ENCODE data around the gene ZSWIM1.

The ZSWIM1 gene

DNA sequence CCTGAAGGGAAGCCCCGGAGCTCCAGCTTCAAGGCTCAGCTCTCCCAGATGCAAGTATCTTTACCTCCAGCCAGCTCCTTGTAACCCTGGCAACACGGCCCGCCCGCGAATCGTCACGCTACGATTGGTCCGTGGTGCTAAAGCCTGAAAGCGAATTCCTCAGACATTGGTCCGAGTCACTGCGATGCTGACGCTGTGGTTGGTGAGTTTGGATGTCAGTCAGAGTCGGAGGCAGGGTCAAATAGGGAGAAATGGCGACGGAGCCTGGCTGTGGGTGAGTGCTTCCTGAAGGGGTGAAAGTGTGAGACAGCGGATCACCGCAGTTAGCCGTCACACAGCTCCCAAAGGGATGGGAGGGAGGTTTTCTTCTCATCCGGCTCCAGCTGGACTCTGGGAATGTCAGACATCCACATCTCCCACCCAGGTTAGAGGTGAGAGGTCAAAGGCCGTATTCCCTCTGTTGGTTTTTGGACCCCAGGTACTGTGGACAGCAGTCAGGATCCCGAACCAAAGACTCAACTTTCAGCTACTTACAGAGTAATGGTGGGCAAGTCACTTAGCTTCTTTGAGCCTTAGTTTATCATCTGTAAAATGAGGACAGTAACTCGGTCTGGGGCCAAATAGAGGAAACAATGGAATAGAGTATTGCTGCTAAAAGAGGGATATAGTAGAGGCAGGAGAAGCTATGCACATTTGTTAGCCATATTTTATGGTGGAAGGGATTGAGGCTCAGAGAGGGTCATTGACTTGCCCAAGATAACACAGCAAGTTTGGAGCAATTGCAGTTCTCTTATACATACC is at the start of gene ZSWIM1:
Gene ZSWIM1, plus strand, starts transcription at position 240 of the 801 bp plus-strand sequence. CDS start 1,366 bp downstream, outside the sequence.
- peak within 1 kb of the TSS; percentile 96 for H3K9ac ChIP-seq (ENCODE audit: low read length)
- no peaks in the 10 kb centered on the region for H3K27me3 ChIP-seq (ENCODE audit: control insufficient read depth, insufficient read depth, low read length)
- H3K4me3 ChIP-seq (ENCODE audit: low read length) = peak within 1 kb of the TSS; percentile 97
- H3K4me1 ChIP-seq (ENCODE audit: control insufficient read depth, insufficient read depth, low read length) = peaks cover 6% of the 10 kb centered on the region
- H3K27ac ChIP-seq (ENCODE audit: low read depth, low read length) = peak within 1 kb of the TSS; percentile 92
- peaks cover 14% of the 10 kb centered on the region for H3K36me3 ChIP-seq (ENCODE audit: control insufficient read depth, insufficient read depth, low read length)

DNA sequence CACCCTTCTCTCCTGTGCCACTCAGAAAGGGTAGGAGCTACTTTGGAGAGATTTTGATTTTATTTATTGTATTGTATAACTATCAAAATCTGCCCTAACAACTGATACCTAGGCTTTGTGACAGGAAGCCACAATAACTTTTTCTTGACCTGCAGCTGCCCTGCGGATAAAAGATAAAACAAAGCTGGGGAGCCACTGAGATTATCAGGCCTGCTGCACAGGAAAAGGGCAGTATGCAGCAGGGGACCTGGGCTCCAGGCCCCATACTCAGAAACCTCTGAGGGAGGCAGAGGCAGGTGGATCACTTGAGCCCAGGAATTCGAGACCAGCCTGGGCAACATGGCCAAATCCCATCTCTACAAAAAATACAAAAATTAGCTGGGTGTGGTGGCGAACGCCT is 48.4 kb upstream of the ZSWIM1 start:
- peak overlapping the region; percentile 81 for H3K27ac ChIP-seq (ENCODE audit: low read depth, low read length)
- no peaks in the 10 kb centered on the region for H3K36me3 ChIP-seq (ENCODE audit: control insufficient read depth, insufficient read depth, low read length)
- peaks cover 19% of the 10 kb centered on the region for H3K4me1 ChIP-seq (ENCODE audit: control insufficient read depth, insufficient read depth, low read length)
- no peak overlapping the region for H3K4me3 ChIP-seq (ENCODE audit: low read length)
- no peaks in the 10 kb centered on the region for H3K27me3 ChIP-seq (ENCODE audit: control insufficient read depth, insufficient read depth, low read length)
- H3K9ac ChIP-seq (ENCODE audit: low read length) = no peak overlapping the region

DNA sequence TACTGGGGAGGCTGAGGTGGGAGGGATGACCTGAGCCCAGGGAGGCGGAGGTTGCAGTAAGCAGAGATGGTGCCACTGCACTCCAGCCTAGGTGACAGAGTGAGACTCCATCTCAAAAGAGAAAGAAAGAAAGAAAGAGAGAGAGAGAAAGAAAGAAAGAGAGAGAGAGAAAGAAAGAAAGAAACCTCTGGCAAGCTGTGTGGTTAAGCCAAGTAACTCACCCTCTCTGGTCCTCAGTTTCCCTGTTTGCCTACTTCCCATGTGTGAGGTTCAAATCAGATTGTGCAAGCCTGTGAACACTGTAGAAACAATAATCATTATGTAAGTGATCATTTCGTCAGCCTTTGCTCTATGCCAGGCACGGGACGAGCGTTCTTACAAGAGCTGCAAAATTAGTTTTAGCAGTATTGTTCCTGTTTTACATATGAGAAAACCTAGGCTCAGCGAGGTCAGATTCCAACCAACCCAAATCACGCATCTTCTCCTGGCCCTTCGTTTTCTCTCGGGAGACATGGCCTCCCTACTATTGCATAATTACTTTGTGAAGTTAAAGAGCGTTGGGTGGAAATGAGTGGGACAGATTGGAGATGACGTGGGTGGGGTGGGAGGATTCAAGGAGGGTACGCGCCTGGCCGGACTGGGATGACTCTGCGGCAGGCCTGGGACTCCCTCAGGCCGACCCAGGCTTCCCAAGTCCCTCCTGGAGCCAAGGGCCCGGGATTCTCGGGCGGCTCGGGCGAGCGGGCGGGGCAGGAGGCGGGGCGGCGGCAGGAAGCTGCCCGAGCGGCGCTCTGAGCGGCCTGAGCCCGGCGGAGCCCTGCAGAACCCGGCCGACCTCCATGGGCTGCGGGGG is 47.8 kb upstream of the ZSWIM1 start, which contains the start of gene SNX21:
Gene SNX21, plus strand, starts transcription at position 770 of the 853 bp plus-strand sequence. CDS start 121 bp downstream, outside the sequence.
- Histone ChIP-seq H3K4me1 (ENCODE audit: control insufficient read depth, insufficient read depth, low read length) (peaks cover 19% of the 10 kb centered on the region), H3K27ac (ENCODE audit: low read depth, low read length) (peak within 1 kb of the TSS; percentile 81), H3K36me3 (ENCODE audit: control insufficient read depth, insufficient read depth, low read length) (no peaks in the 10 kb centered on the region), H3K4me3 (ENCODE audit: low read length) (peak within 1 kb of the TSS; percentile 95), H3K27me3 (ENCODE audit: control insufficient read depth, insufficient read depth, low read length) (no peaks in the 10 kb centered on the region), H3K9ac (ENCODE audit: low read length) (peak within 1 kb of the TSS; percentile 89)

DNA sequence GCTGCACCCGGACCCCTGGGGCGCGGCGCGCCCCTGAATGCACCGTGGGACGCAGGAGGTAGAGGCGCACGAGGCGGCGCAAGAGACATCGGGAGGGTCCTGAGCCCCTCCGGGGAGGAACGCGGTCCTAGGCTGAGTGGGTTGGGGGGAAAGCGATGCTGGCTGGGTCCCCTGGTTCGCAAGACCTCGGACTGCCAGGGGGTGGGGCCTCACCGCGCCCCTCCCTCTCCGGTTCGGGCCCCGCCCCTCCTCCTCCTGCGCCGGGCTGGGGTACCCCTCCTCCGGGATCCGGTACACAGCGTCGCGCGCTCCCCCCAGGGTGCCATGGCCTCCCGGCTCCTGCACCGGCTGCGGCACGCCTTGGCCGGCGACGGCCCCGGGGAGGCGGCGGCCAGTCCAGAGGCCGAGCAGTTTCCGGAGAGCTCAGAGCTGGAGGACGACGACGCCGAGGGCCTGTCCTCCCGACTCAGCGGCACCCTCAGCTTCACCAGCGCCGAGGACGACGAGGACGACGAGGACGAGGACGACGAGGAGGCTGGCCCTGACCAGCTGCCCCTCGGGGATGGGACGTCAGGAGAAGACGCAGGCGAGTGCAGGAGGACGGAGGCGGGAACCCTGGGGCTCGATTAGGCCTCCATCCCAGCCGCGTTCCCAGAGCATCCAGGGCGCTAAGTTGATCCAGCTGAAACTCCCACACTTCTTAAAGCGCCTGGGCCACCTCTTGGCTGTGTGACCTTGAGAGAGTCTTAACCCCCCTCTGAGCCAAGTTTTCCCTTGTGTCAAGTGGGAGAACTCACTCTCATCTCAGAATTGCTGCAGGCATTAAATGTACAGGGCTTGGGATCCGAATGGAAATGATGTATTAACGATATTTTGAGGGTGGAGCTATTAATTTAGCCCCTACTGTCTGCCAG is 46.9 kb upstream of the ZSWIM1 start:
- H3K27me3 ChIP-seq (ENCODE audit: control insufficient read depth, insufficient read depth, low read length) = no peaks in the 10 kb centered on the region
- H3K9ac ChIP-seq (ENCODE audit: low read length) = peak overlapping the region; percentile 89
- H3K4me1 ChIP-seq (ENCODE audit: control insufficient read depth, insufficient read depth, low read length) = peaks cover 19% of the 10 kb centered on the region
- H3K4me3 ChIP-seq (ENCODE audit: low read length) = peak overlapping the region; percentile 95
- peak overlapping the region; percentile 81 for H3K27ac ChIP-seq (ENCODE audit: low read depth, low read length)
- no peaks in the 10 kb centered on the region for H3K36me3 ChIP-seq (ENCODE audit: control insufficient read depth, insufficient read depth, low read length)

DNA sequence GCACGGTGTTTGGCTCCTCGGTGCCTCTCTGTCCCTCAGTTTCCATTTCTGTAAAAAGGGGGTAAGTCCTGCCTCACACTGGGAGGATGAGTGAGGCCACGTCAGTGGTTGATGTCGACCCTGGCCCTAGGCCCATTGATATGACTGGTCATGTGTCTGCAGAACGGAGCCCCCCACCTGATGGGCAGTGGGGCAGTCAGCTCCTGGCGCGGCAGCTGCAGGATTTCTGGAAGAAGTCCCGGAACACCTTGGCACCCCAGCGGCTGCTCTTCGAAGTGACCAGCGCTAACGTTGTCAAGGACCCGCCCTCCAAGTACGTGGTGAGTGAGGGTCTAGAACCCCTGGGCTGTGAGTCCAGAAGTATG is 46.2 kb upstream of the ZSWIM1 start:
- Histone ChIP-seq H3K36me3 (ENCODE audit: control insufficient read depth, insufficient read depth, low read length) (no peaks in the 10 kb centered on the region), H3K27ac (ENCODE audit: low read depth, low read length) (peak overlapping the region; percentile 81), H3K4me3 (ENCODE audit: low read length) (peak overlapping the region; percentile 95), H3K9ac (ENCODE audit: low read length) (peak overlapping the region; percentile 89), H3K4me1 (ENCODE audit: control insufficient read depth, insufficient read depth, low read length) (peaks cover 19% of the 10 kb centered on the region), H3K27me3 (ENCODE audit: control insufficient read depth, insufficient read depth, low read length) (no peaks in the 10 kb centered on the region)

DNA sequence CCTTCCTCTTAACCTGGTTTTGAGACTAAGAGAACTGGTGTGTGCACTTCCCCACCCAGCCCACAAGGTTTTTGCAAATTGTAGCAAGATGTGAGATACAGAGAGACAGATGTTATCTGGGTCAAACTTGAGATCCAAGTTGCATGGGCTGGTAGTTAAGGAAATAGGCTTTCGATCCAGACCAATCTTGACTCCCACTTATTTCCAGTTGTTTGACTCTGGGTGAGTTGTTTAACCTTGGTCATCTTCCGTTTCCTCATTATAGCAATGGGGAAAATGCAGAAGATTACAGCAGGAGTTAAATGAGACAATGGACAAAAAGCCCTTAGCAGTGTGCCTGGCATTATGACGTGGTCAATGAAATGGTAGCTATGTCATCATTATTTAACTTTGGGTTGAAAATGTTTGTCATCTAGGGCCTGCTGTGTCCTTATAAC is 45.7 kb upstream of the ZSWIM1 start:
- no peak overlapping the region for H3K9ac ChIP-seq (ENCODE audit: low read length)

DNA sequence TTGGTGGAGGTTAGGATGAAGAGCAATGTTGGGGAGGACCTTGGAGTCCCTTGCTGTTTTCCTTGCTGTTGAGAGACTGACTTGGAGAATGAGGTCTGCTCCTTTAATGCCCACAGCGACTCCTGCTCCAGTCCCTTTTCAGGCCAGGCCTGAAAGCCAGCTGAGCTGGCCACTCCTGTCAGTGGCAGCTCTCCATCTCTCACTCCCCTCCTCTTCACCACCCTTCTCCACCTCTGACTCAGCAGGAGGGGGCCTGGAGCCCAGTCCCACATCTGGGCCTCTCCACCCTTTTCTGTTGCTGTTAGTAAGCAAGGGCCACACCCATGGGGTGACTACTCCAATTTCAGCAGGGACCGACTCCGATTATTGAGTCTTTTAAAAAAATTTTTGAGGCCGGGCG is 45.2 kb upstream of the ZSWIM1 start:
- Histone ChIP-seq H3K27ac (ENCODE audit: low read depth, low read length) (peak overlapping the region; percentile 81), H3K4me3 (ENCODE audit: low read length) (peak overlapping the region; percentile 23), H3K9ac (ENCODE audit: low read length) (no peak overlapping the region)

More for the DNA sequence above, 45.7 kb upstream of the ZSWIM1 start:
- Histone ChIP-seq H3K27me3 (ENCODE audit: control insufficient read depth, insufficient read depth, low read length) (no peaks in the 10 kb centered on the region), H3K27ac (ENCODE audit: low read depth, low read length) (peak overlapping the region; percentile 81), H3K4me1 (ENCODE audit: control insufficient read depth, insufficient read depth, low read length) (peaks cover 19% of the 10 kb centered on the region), H3K4me3 (ENCODE audit: low read length) (peak overlapping the region; percentile 95), H3K36me3 (ENCODE audit: control insufficient read depth, insufficient read depth, low read length) (no peaks in the 10 kb centered on the region)

DNA sequence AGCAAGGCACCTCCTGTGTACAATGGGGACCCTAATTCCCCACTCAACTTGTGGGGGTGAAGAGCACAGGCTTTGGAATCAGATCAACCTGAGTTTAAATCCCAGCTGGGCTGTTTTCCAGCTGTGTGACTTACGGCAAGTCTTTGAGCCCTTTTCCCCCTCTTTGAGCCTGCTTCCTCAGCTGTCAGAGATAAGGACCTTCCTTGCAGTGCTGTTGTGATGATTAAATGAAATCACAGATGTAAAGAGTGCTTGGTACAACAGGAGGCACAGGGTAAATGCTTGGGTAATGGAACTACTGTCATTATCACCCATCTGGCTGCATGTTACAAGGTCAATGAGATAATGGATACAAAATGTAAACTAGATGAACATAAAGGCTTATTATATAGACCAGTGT is 44.2 kb upstream of the ZSWIM1 start:
- Histone ChIP-seq H3K27ac (ENCODE audit: low read depth, low read length) (no peak overlapping the region), H3K4me3 (ENCODE audit: low read length) (no peak overlapping the region), H3K36me3 (ENCODE audit: control insufficient read depth, insufficient read depth, low read length) (peaks cover 6% of the 10 kb centered on the region)

More for the DNA sequence above, 45.2 kb upstream of the ZSWIM1 start:
- Histone ChIP-seq H3K27me3 (ENCODE audit: control insufficient read depth, insufficient read depth, low read length) (no peaks in the 10 kb centered on the region), H3K4me1 (ENCODE audit: control insufficient read depth, insufficient read depth, low read length) (peaks cover 19% of the 10 kb centered on the region), H3K36me3 (ENCODE audit: control insufficient read depth, insufficient read depth, low read length) (no peaks in the 10 kb centered on the region)

DNA sequence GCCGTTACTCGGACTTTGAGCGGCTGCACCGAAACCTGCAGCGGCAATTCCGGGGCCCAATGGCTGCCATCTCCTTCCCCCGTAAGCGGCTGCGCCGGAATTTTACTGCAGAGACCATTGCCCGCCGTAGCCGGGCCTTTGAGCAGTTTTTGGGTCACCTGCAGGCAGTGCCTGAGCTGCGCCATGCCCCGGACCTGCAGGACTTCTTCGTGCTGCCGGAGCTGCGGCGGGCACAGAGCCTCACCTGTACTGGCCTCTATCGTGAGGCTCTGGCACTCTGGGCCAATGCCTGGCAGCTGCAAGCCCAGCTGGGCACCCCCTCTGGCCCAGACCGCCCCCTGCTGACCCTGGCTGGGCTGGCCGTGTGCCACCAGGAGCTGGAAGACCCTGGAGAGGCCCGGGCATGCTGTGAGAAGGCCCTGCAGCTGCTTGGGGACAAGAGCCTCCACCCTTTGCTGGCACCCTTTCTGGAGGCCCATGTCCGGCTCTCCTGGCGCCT is 40.3 kb upstream of the ZSWIM1 start:
- H3K4me1 ChIP-seq (ENCODE audit: control insufficient read depth, insufficient read depth, low read length) = peaks cover 24% of the 10 kb centered on the region
- no peak overlapping the region for H3K9ac ChIP-seq (ENCODE audit: low read length)
- H3K36me3 ChIP-seq (ENCODE audit: control insufficient read depth, insufficient read depth, low read length) = peaks cover 29% of the 10 kb centered on the region
- H3K27ac ChIP-seq (ENCODE audit: low read depth, low read length) = no peak overlapping the region
- no peaks in the 10 kb centered on the region for H3K27me3 ChIP-seq (ENCODE audit: control insufficient read depth, insufficient read depth, low read length)
- no peak overlapping the region for H3K4me3 ChIP-seq (ENCODE audit: low read length)

More for the DNA sequence above, 44.2 kb upstream of the ZSWIM1 start:
- no peak overlapping the region for H3K9ac ChIP-seq (ENCODE audit: low read length)
- peaks cover 20% of the 10 kb centered on the region for H3K4me1 ChIP-seq (ENCODE audit: control insufficient read depth, insufficient read depth, low read length)
- H3K27me3 ChIP-seq (ENCODE audit: control insufficient read depth, insufficient read depth, low read length) = no peaks in the 10 kb centered on the region

DNA sequence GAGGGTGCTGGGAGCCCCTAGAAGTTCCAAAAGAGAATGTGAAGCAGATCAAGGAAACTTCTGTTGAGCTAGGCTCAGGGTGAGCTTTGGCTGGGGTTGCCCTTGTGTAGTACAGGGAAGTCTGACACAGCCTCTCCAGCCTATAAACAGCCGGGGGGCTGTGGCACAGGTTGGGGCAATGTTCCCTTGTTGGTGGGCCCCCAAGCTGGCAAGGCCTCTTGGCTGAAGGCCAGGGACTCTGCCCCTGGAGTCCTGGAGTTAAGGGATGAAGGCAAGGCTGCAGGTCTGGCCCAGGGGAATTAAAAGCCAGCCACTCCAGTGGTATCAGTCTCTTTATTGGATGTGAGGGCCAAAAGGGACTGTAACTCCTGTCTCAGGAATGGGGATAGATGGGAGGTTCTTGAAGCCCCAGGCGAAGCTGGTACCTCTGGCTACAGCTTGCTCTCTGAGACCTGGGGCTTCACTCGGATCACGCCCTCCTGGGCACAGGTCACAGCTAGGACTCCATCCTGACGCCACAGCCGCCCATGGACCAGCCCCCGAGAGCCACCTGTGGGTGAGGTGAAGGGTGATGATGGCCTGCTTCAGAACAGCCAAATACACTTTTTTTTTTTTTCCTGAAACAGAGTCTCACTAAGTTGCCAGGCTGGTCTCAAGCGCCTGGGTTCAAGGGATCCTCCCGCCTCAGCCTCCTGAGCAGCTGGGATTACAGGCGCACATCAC is 39.5 kb upstream of the ZSWIM1 start:
- H3K27me3 ChIP-seq (ENCODE audit: control insufficient read depth, insufficient read depth, low read length) = no peaks in the 10 kb centered on the region
- no peak overlapping the region for H3K9ac ChIP-seq (ENCODE audit: low read length)
- peak overlapping the region; percentile 70 for H3K27ac ChIP-seq (ENCODE audit: low read depth, low read length)
- no peak overlapping the region for H3K4me3 ChIP-seq (ENCODE audit: low read length)
- peaks cover 21% of the 10 kb centered on the region for H3K4me1 ChIP-seq (ENCODE audit: control insufficient read depth, insufficient read depth, low read length)
- H3K36me3 ChIP-seq (ENCODE audit: control insufficient read depth, insufficient read depth, low read length) = peaks cover 29% of the 10 kb centered on the region

DNA sequence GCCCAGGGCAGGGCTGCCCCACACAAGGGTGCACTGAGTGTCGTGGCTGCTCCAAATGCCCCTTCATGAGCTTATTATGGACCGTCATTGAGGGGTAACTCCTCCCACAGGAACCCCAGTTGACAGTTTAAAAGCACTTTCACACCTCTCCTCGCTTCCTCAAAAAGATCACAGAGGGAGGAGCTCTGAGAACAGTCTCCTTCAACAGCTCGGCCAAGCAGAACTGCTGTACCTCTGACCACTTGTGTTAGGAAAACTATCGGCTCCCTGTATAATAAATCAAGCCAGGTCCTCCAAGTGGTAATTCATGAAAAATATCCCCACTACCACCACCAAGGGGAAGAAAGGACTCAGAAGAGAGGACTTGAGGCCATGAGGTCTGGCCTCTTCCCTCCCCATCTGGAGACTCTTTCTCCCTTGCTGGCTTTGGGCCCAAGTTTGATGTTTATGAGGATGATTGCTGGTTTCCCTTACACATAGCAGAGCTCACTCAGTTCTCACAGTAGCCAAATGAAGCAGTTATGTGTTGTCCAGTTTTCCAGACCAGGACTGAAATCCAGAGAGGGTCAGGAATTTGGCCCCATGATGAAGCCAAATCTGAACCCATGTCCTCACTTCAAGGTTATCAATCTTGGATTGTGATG is 38.7 kb upstream of the ZSWIM1 start:
- peak overlapping the region; percentile 70 for H3K27ac ChIP-seq (ENCODE audit: low read depth, low read length)

More for the DNA sequence above, 38.7 kb upstream of the ZSWIM1 start:
- Histone ChIP-seq H3K9ac (ENCODE audit: low read length) (no peak overlapping the region), H3K36me3 (ENCODE audit: control insufficient read depth, insufficient read depth, low read length) (peaks cover 29% of the 10 kb centered on the region), H3K27me3 (ENCODE audit: control insufficient read depth, insufficient read depth, low read length) (no peaks in the 10 kb centered on the region), H3K4me3 (ENCODE audit: low read length) (no peak overlapping the region), H3K4me1 (ENCODE audit: control insufficient read depth, insufficient read depth, low read length) (peaks cover 19% of the 10 kb centered on the region)
